Measurements from ENCODE around the gene PLCH2.

PLCH2 gene

GRCh38 chr1:2498648-2499047 lies 22.6 kb downstream of the PLCH2 start:
- no peak overlapping the region for H3K4me3 ChIP-seq
- H3K9me3 ChIP-seq (ENCODE audit: low read depth, low read length): no peaks in the 10 kb centered on the region
- no peak overlapping the region for H3K9ac ChIP-seq (ENCODE audit: insufficient read length)
- H3K36me3 ChIP-seq (ENCODE audit: insufficient read depth, low read length): no peaks in the 10 kb centered on the region
- TF ChIP-seq FOXP2 (optimal IDR thresholded peaks at IDR 0.05; ENCODE audit: control extremely low read depth, extremely low read length, insufficient read depth): no peak
- no peak for TF ChIP-seq POLR2AphosphoS5 (IDR thresholded peaks at IDR 0.05; ENCODE audit: borderline replicate concordance, low read depth, low read length)
- no peak for TF ChIP-seq EZH2 (IDR thresholded peaks at IDR 0.05)
- DNase-seq (ENCODE audit: low read depth, low spot score): no peak
- no peak overlapping the region for H3K27ac ChIP-seq

- Histone ChIP-seq H3K4me3 (no peak overlapping the region), H3K27ac (no peak overlapping the region), H3K9ac (ENCODE audit: insufficient read length) (no peak overlapping the region), H3K36me3 (ENCODE audit: insufficient read depth, low read length) (no peaks in the 10 kb centered on the region), H3K9me3 (ENCODE audit: low read depth, low read length) (no peaks in the 10 kb centered on the region)
- TF ChIP-seq EZH2 (IDR thresholded peaks at IDR 0.05) (no peak), FOXP2 (optimal IDR thresholded peaks at IDR 0.05; ENCODE audit: control extremely low read depth, extremely low read length, insufficient read depth) (no peak), POLR2AphosphoS5 (IDR thresholded peaks at IDR 0.05; ENCODE audit: borderline replicate concordance, low read depth, low read length) (no peak)
- DNase-seq (ENCODE audit: low read depth, low spot score): no peak
Observed at GRCh38 chr1:2499260-2499659, 23.2 kb downstream of the PLCH2 start.

GRCh38 chr1:2499986-2500596 lies 24.0 kb downstream of the PLCH2 start:
- Histone ChIP-seq H3K9me3 (ENCODE audit: low read depth, low read length) (no peaks in the 10 kb centered on the region), H3K27ac (no peak overlapping the region), H3K36me3 (ENCODE audit: insufficient read depth, low read length) (no peaks in the 10 kb centered on the region), H3K4me3 (no peak overlapping the region), H3K9ac (ENCODE audit: insufficient read length) (no peak overlapping the region)
- TF ChIP-seq POLR2AphosphoS5 (IDR thresholded peaks at IDR 0.05; ENCODE audit: borderline replicate concordance, low read depth, low read length): no peak
- no peak for TF ChIP-seq EZH2 (IDR thresholded peaks at IDR 0.05)
- TF ChIP-seq FOXP2 (optimal IDR thresholded peaks at IDR 0.05; ENCODE audit: control extremely low read depth, extremely low read length, insufficient read depth): no peak
- no peak for DNase-seq (ENCODE audit: low read depth, low spot score)

- H3K4me3 ChIP-seq: no peak overlapping the region
- no peaks in the 10 kb centered on the region for H3K36me3 ChIP-seq (ENCODE audit: insufficient read depth, low read length)
- no peak overlapping the region for H3K27ac ChIP-seq
- no peak overlapping the region for H3K9ac ChIP-seq (ENCODE audit: insufficient read length)
- DNase-seq (ENCODE audit: low read depth, low spot score): no peak
- no peaks in the 10 kb centered on the region for H3K9me3 ChIP-seq (ENCODE audit: low read depth, low read length)
- no peak for TF ChIP-seq FOXP2 (optimal IDR thresholded peaks at IDR 0.05; ENCODE audit: control extremely low read depth, extremely low read length, insufficient read depth)
- TF ChIP-seq EZH2 (IDR thresholded peaks at IDR 0.05): no peak
- no peak for TF ChIP-seq POLR2AphosphoS5 (IDR thresholded peaks at IDR 0.05; ENCODE audit: borderline replicate concordance, low read depth, low read length)
Observed at GRCh38 chr1:2501041-2501819, 25.1 kb downstream of the PLCH2 start.

GRCh38 chr1:2501820-2502119 lies 25.7 kb downstream of the PLCH2 start:
- Histone ChIP-seq H3K9me3 (ENCODE audit: low read depth, low read length) (no peaks in the 10 kb centered on the region), H3K27ac (no peak overlapping the region), H3K4me3 (no peak overlapping the region), H3K36me3 (ENCODE audit: insufficient read depth, low read length) (no peaks in the 10 kb centered on the region), H3K9ac (ENCODE audit: insufficient read length) (no peak overlapping the region)
- no peak for DNase-seq (ENCODE audit: low read depth, low spot score)
- TF ChIP-seq FOXP2 (optimal IDR thresholded peaks at IDR 0.05; ENCODE audit: control extremely low read depth, extremely low read length, insufficient read depth): no peak
- no peak for TF ChIP-seq POLR2AphosphoS5 (IDR thresholded peaks at IDR 0.05; ENCODE audit: borderline replicate concordance, low read depth, low read length)
- no peak for TF ChIP-seq EZH2 (IDR thresholded peaks at IDR 0.05)

- H3K36me3 ChIP-seq (ENCODE audit: insufficient read depth, low read length): no peaks in the 10 kb centered on the region
- H3K4me3 ChIP-seq: no peak overlapping the region
- H3K9me3 ChIP-seq (ENCODE audit: low read depth, low read length): no peaks in the 10 kb centered on the region
- DNase-seq (ENCODE audit: low read depth, low spot score): no peak
- no peak overlapping the region for H3K27ac ChIP-seq
- no peak for TF ChIP-seq FOXP2 (optimal IDR thresholded peaks at IDR 0.05; ENCODE audit: control extremely low read depth, extremely low read length, insufficient read depth)
- TF ChIP-seq POLR2AphosphoS5 (IDR thresholded peaks at IDR 0.05; ENCODE audit: borderline replicate concordance, low read depth, low read length): no peak
- no peak for TF ChIP-seq EZH2 (IDR thresholded peaks at IDR 0.05)
- no peak overlapping the region for H3K9ac ChIP-seq (ENCODE audit: insufficient read length)
Observed at GRCh38 chr1:2502210-2502609, 26.1 kb downstream of the PLCH2 start.

- H3K9me3 ChIP-seq (ENCODE audit: low read depth, low read length): no peaks in the 10 kb centered on the region
- DNase-seq (ENCODE audit: low read depth, low spot score): no peak
- TF ChIP-seq EZH2 (IDR thresholded peaks at IDR 0.05) (no peak), FOXP2 (optimal IDR thresholded peaks at IDR 0.05; ENCODE audit: control extremely low read depth, extremely low read length, insufficient read depth) (no peak), POLR2AphosphoS5 (IDR thresholded peaks at IDR 0.05; ENCODE audit: borderline replicate concordance, low read depth, low read length) (no peak)
- H3K9ac ChIP-seq (ENCODE audit: insufficient read length): no peak overlapping the region
- H3K4me3 ChIP-seq: no peak overlapping the region
- H3K27ac ChIP-seq: no peak overlapping the region
- H3K36me3 ChIP-seq (ENCODE audit: insufficient read depth, low read length): no peaks in the 10 kb centered on the region
Observed at GRCh38 chr1:2502661-2503553, 26.8 kb downstream of the PLCH2 start.

GRCh38 chr1:2503554-2504224 lies 27.6 kb downstream of the PLCH2 start:
- H3K27ac ChIP-seq: no peak overlapping the region
- H3K4me3 ChIP-seq: no peak overlapping the region
- H3K9ac ChIP-seq (ENCODE audit: insufficient read length): no peak overlapping the region
- DNase-seq (ENCODE audit: low read depth, low spot score): no peak
- H3K9me3 ChIP-seq (ENCODE audit: low read depth, low read length): no peaks in the 10 kb centered on the region
- TF ChIP-seq FOXP2 (optimal IDR thresholded peaks at IDR 0.05; ENCODE audit: control extremely low read depth, extremely low read length, insufficient read depth): no peak
- TF ChIP-seq EZH2 (IDR thresholded peaks at IDR 0.05): no peak
- TF ChIP-seq POLR2AphosphoS5 (IDR thresholded peaks at IDR 0.05; ENCODE audit: borderline replicate concordance, low read depth, low read length): no peak
- peaks cover under 1% of the 10 kb centered on the region; the same call in 1 of the 2 replicates for H3K36me3 ChIP-seq (ENCODE audit: insufficient read depth, low read length)
